Renal cortical epithelial cell (primary cell): ENCODE measurements around the gene STAB1. TPM values are rescaled to one million over a fixed set of nuclear protein-coding genes. Genes with fewer than 3 reads are reported as not detected.

Experiments used
- DNase-seq: peaks from one replicate; pipeline ENCODE4 v3.0.0-alpha.2; 2011; ENCODE audit warnings: low read depth
- total RNA-seq: library from RNA; depleted of rRNA; stranded (reverse); fragments of >200 nt; gene quantifications from 2 replicates; pipeline ENCODE4 v1.2.3, GENCODE V29; 2014

STAB1 gene
- total RNA-seq, 1 donor from 2014 or later = 0.50 TPM

DNA sequence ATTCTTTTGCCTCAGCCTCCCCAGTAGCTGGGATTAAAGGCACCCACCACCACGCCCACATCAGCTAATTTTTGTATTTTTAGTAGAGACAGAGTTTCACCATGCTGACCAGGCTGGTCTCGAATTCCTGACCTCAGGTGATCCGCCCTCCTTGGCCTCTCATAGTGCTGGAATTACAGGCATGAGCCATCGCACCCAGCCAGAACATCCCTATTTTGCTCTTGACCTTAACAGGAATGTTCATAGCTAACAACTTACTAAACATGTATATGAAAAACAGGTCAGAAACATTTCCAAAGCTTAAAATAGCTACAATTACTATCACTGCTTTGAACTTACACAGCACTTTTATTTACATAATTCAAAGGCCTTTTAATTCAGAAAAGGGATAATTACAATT is 74.9 kb downstream of the STAB1 start:
- DNase-seq = peak; percentile 30

- DNase-seq = no peak
These were observed 77.1 kb downstream of the STAB1 start for GRCh38 chr3:52572221-52572620.

Other genes starting within 250 kb of the STAB1 start
- 14.8 and 18.3 TPM in 2 replicates for gene PPM1M, start 249.6 kb upstream of the STAB1 start, total RNA-seq
- 73.5 and 90.8 TPM in 2 replicates for gene WDR82, start 216.7 kb upstream of the STAB1 start, total RNA-seq
- gene GLYCTK, start 207.5 kb upstream of the STAB1 start, total RNA-seq = 4.2 and 11.3 TPM in 2 replicates
- 0.35 and 2.3 TPM in 2 replicates for gene DNAH1, start 179.0 kb upstream of the STAB1 start, total RNA-seq
- 63.0 and 69.7 TPM in 2 replicates for gene BAP1, start 85.3 kb upstream of the STAB1 start, total RNA-seq
- 3.5 and 9.0 TPM in 2 replicates for gene PHF7, start 84.7 kb upstream of the STAB1 start, total RNA-seq
- gene SEMA3G, start 50.2 kb upstream of the STAB1 start, total RNA-seq = 0.05 and 0.17 TPM in 2 replicates
- 0.30 and 1.2 TPM in 2 replicates for gene TNNC1, start 41.3 kb upstream of the STAB1 start, total RNA-seq
- 40.8 and 111 TPM in 2 replicates for gene NISCH, start 39.7 kb upstream of the STAB1 start, total RNA-seq
- gene NT5DC2, start 38.5 kb downstream of the STAB1 start, total RNA-seq = 20.3 and 27.7 TPM in 2 replicates
- 0.69 and 2.4 TPM in 2 replicates for gene UQCC5, start 41.3 kb downstream of the STAB1 start, total RNA-seq
- 43.6 and 91.2 TPM in 2 replicates for gene PBRM1, start 190.6 kb downstream of the STAB1 start, total RNA-seq
- 113 and 177 TPM in 2 replicates for gene GNL3, start 190.7 kb downstream of the STAB1 start, total RNA-seq
- 52.8 and 133 TPM in 2 replicates for gene GLT8D1, start 210.5 kb downstream of the STAB1 start, total RNA-seq
- 52.4 and 77.1 TPM in 2 replicates for gene SPCS1, start 210.8 kb downstream of the STAB1 start, total RNA-seq